Colonic mucosa (tissue), 4 donors: ENCODE measurements around the gene STK11. TPM values are rescaled to one million over a fixed set of nuclear protein-coding genes. Genes with fewer than 3 reads are reported as not detected.

ENCODE experiments used
- DNase-seq: peaks from one replicate; pipeline ENCODE4 v3.0.0-alpha.2; 2020
- H3K27ac ChIP-seq: fragments of 200-600 bp; one replicate; pipeline ENCODE4 v1.8.0; 2021
- H3K27me3 ChIP-seq: fragments of 200-600 bp; one replicate; pipeline ENCODE4 v1.8.0; 2021
- H3K36me3 ChIP-seq: fragments of 200-600 bp; one replicate; pipeline ENCODE4 v1.8.0; 2021
- H3K4me1 ChIP-seq: fragments of 200-600 bp; one replicate; pipeline ENCODE4 v1.8.0; 2021; ENCODE audit warnings: mild to moderate bottlenecking
- H3K4me3 ChIP-seq: fragments of 200-600 bp; one replicate; pipeline ENCODE4 v1.8.0; 2021
- H3K9ac ChIP-seq, 2 donors: one replicate each; pipeline ENCODE4 v1.7.0; 2013; ENCODE audit warnings: control low read depth in 2 of 2, low read depth in 2 of 2, low read length in 2 of 2
- H3K9me3 ChIP-seq: fragments of 200-600 bp; one replicate; pipeline ENCODE4 v1.8.0; 2021
- CTCF ChIP-seq: fragments of 200-600 bp; IDR thresholded peaks from one replicate; pipeline ENCODE4 v1.8.0; 2022; ENCODE audit warnings: antibody characterized with exemption, mild to moderate bottlenecking
- intact Hi-C: fragments of 100-400 bp; cut with DNase I; formaldehyde crosslinking; loops from one replicate; pipeline ENCODE4 v1.14.1; 2022
- total RNA-seq, 2 donors: library from RNA; stranded (reverse); fragmentation: NEBNext Ultra II Directional in 1 of 2; extraction: Animal tissue kit (Norgen Biotek cat#: 25700) in 1 of 2; gene quantifications; one replicate each; pipeline ENCODE4 v1.2.1, GENCODE V29; 2021
- donor health status: healthy.
- donor health status: DM: no; HTN: no; CAD: no.
- donor health status: DM: no; HTN: no; CAD: no.

STK11 gene
- total RNA-seq, 2 donors from 2014 or later, result 76.3 to 103 TPM

GRCh38 chr19:1268226-1269064, 62.9 kb downstream of the STK11 start:
- Histone ChIP-seq H3K4me1 (peaks cover 46% of the 10 kb centered on the region), H3K9me3 (no peaks in the 10 kb centered on the region), H3K4me3 (peak overlapping the region; percentile 12), H3K9ac (peak overlapping the region; percentile 13 to 77), H3K36me3 (peaks cover 6% of the 10 kb centered on the region), H3K27me3 (no peaks in the 10 kb centered on the region), H3K27ac (peak overlapping the region; percentile 96)
- DNase-seq, result no peak
- intact Hi-C loops, result no loop called here
- no peak for TF ChIP-seq CTCF

- Histone ChIP-seq H3K27me3 (no peaks in the 10 kb centered on the region), H3K9me3 (no peaks in the 10 kb centered on the region), H3K27ac (peak within 1 kb of the TSS; percentile 96), H3K4me1 (peaks cover 52% of the 10 kb centered on the region), H3K9ac (peak within 1 kb of the TSS; percentile 88 to 97), H3K36me3 (peaks cover 9% of the 10 kb centered on the region), H3K4me3 (peak within 1 kb of the TSS; percentile 71)
- intact Hi-C loops, result no loop called here
- no peak for TF ChIP-seq CTCF
- peak; percentile 100 for DNase-seq
Observed at GRCh38 chr19:1269065-1269477, 63.5 kb downstream of the STK11 start, which contains the start of gene CIRBP. CIRBP (plus strand) TSS chr19:1269332; CDS start chr19:1270934, 1,602 bp downstream.

GRCh38 chr19:1269478-1270212, 64.1 kb downstream of the STK11 start:
- intact Hi-C loops, result no loop called here
- TF ChIP-seq CTCF, result no peak
- Histone ChIP-seq H3K9me3 (no peaks in the 10 kb centered on the region), H3K27ac (peak overlapping the region; percentile 96), H3K9ac (peak overlapping the region; percentile 88 to 97), H3K36me3 (peaks cover 10% of the 10 kb centered on the region), H3K4me3 (peak overlapping the region; percentile 71), H3K27me3 (no peaks in the 10 kb centered on the region), H3K4me1 (peaks cover 58% of the 10 kb centered on the region)
- peak; percentile 91 for DNase-seq

GRCh38 chr19:1270213-1270853, 64.8 kb downstream of the STK11 start:
- Histone ChIP-seq H3K9me3 (no peaks in the 10 kb centered on the region), H3K27me3 (no peaks in the 10 kb centered on the region), H3K36me3 (peaks cover 10% of the 10 kb centered on the region), H3K27ac (peak overlapping the region; percentile 96), H3K9ac (peak overlapping the region; percentile 88 to 97), H3K4me3 (peak overlapping the region; percentile 71), H3K4me1 (peaks cover 63% of the 10 kb centered on the region)
- peak; percentile 63 for DNase-seq
- no peak for TF ChIP-seq CTCF
- intact Hi-C loops, result no loop called here

- H3K36me3 ChIP-seq, result peaks cover 10% of the 10 kb centered on the region
- peak overlapping the region; percentile 71 for H3K4me3 ChIP-seq
- TF ChIP-seq CTCF, result no peak
- no peaks in the 10 kb centered on the region for H3K9me3 ChIP-seq
- H3K4me1 ChIP-seq, result peaks cover 56% of the 10 kb centered on the region
- H3K27me3 ChIP-seq, result no peaks in the 10 kb centered on the region
- DNase-seq, result no peak
- peak overlapping the region; percentile 28 to 76 for H3K9ac ChIP-seq
- intact Hi-C loops, result no loop called here
- H3K27ac ChIP-seq, result no peak overlapping the region
Observed at GRCh38 chr19:1270854-1271527, 65.4 kb downstream of the STK11 start.
